ENCODE measurements around the gene XRRA1. TPM values are rescaled to one million over a fixed set of nuclear protein-coding genes. Genes with fewer than 3 reads are reported as not detected.

The XRRA1 gene
- total and polyA plus RNA-seq, 5 donors: 2.4 to 15.2 (median 9.4) TPM

- no peaks in the 10 kb centered on the region for H3K9me3 ChIP-seq (ENCODE audit: control insufficient read depth, low read length)
- H3K27ac ChIP-seq (ENCODE audit: low read length): no peak overlapping the region
- ATAC-seq (no peak), DNase-seq (no peak)
- no peaks in the 10 kb centered on the region for H3K27me3 ChIP-seq (ENCODE audit: control insufficient read depth, insufficient read depth)
- intact Hi-C loops (cut with DNase I): loop anchor here in 2 of 4 donors (5.0 to 10.0 kb wide), 2 partner anchors 100 to 312 kb away; partner anchors contain the start of gene TPBGL (in 1 of the 2)
- H3K4me3 ChIP-seq (ENCODE audit: low read length): no peak overlapping the region
- WGBS: 88% methylated on average over 2 of the region's 2 CpGs
- H3K4me1 ChIP-seq (ENCODE audit: control insufficient read depth, insufficient read depth, low read length): no peaks in the 10 kb centered on the region
These were observed 16.1 kb downstream of the XRRA1 start for GRCh38 chr11:74932797-74933196.

DNA sequence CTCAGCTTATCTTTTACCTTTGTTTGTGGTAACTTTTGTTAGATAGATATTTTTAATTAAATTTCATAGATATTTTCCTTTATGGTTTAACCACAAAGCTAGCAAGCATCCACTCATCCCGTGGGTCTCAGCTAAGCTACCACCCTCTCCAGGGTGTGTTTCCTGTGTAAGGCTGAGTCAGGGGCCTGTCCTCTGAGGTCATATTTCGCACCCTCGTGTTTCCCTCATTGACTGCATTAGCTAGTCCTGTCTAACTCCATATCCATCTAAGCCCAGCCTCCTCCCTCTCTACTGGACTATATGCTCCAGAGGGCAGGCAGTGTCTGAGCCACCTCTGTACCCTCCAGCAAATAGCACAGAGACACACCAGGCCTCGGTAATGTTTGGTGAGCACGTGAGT, 16.7 kb downstream of the XRRA1 start:
- H3K9me3 ChIP-seq (ENCODE audit: control insufficient read depth, low read length): no peaks in the 10 kb centered on the region
- no peaks in the 10 kb centered on the region for H3K4me1 ChIP-seq (ENCODE audit: control insufficient read depth, insufficient read depth, low read length)
- no peak for ATAC-seq
- DNase-seq: no peak
- no peak overlapping the region for H3K27ac ChIP-seq (ENCODE audit: low read length)
- intact Hi-C loops (cut with DNase I): loop anchor here in 2 of 4 donors (5.0 to 10.0 kb wide), 2 partner anchors 100 to 313 kb away; partner anchors contain the start of gene TPBGL (in 1 of the 2)
- no peaks in the 10 kb centered on the region for H3K27me3 ChIP-seq (ENCODE audit: control insufficient read depth, insufficient read depth)
- no peak overlapping the region for H3K4me3 ChIP-seq (ENCODE audit: low read length)
- 78% methylated on average over 5 of the region's 5 CpGs for WGBS

GRCh38 chr11:74929431-74930363, 19.2 kb downstream of the XRRA1 start:
- H3K27me3 ChIP-seq (ENCODE audit: control insufficient read depth, insufficient read depth): no peaks in the 10 kb centered on the region
- ATAC-seq (peak; percentile 85 to 87), DNase-seq (peak in 2 of 3 donors; percentile 53 to 79)
- no peaks in the 10 kb centered on the region for H3K9me3 ChIP-seq (ENCODE audit: control insufficient read depth, low read length)
- H3K27ac ChIP-seq (ENCODE audit: low read length): no peak overlapping the region
- 56% methylated on average over 8 of the region's 8 CpGs for WGBS
- intact Hi-C loops (cut with DNase I): loop anchor here (2.0 to 10.0 kb wide), 4 partner anchors 103 to 318 kb away; partner anchors contain the start of gene TPBGL (in 2 of the 4)
- H3K4me3 ChIP-seq (ENCODE audit: low read length): no peak overlapping the region
- no peaks in the 10 kb centered on the region for H3K4me1 ChIP-seq (ENCODE audit: control insufficient read depth, insufficient read depth, low read length)

DNA sequence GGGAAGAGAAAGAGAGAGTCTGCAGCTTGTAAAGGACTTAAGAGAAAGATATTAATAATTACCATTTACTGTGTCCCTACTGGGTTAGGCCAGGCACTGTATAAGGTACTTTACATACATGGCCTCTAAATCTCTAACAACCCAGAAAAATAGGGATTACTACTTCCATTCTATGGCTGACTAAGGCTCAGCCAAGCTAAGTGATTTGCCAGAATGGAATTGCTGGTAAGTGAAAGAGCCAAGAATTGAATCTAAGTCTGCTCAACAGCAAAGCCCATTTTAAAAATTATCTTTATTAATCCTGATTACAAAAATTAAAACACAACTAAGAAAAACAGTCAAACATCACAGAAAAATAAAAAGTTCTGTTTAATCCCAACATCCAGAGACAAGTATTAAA, 21.4 kb downstream of the XRRA1 start:
- ATAC-seq (no peak), DNase-seq (no peak)
- Histone ChIP-seq H3K4me3 (ENCODE audit: low read length) (no peak overlapping the region), H3K27ac (ENCODE audit: low read length) (no peak overlapping the region), H3K4me1 (ENCODE audit: control insufficient read depth, insufficient read depth, low read length) (no peaks in the 10 kb centered on the region), H3K27me3 (ENCODE audit: control insufficient read depth, insufficient read depth) (no peaks in the 10 kb centered on the region), H3K9me3 (ENCODE audit: control insufficient read depth, low read length) (no peaks in the 10 kb centered on the region)
- intact Hi-C loops (cut with DNase I): loop anchor here in 3 of 4 donors (5.0 to 10.0 kb wide), 3 partner anchors 105 to 320 kb away; partner anchors contain the start of gene TPBGL (in 1 of the 3)

DNA sequence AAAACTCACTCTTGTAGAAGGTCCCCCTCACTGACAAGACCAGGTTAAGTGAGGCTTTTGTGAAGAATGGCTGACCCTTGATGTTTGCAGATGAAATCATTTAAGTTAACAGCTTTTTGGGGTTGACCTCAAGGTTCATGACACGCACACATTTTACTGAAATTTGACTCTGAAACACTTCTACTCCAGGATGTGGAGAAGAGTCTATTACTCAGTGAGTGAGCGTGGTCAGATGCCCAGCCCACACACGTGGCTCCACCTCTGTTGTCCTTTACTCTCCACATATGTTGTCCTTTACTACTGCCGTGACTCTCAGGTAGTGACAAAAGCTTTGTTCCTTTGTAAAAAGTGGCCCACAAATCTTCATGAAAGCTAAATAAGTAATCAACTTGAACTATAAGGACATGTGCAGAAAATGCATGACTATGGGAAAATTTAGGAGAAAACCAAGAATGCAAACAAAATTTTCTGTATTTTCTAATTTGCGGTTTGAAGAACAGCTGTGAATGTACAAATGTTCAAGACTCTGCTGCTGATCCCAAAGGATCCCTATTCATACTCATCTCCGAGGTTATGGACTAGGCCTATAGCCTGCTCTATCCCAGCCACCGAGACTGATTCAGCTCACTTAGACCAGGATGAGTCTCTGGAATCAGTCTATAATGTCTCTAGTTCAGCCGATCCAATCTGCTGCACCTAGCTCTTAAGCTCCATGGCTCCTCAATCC, 22.4 kb downstream of the XRRA1 start:
- Histone ChIP-seq H3K9me3 (ENCODE audit: control insufficient read depth, low read length) (no peaks in the 10 kb centered on the region), H3K27me3 (ENCODE audit: control insufficient read depth, insufficient read depth) (no peaks in the 10 kb centered on the region), H3K4me3 (ENCODE audit: low read length) (no peak overlapping the region), H3K27ac (ENCODE audit: low read length) (no peak overlapping the region), H3K4me1 (ENCODE audit: control insufficient read depth, insufficient read depth, low read length) (no peaks in the 10 kb centered on the region)
- WGBS: 91% methylated on average over 8 of the region's 8 CpGs
- DNase-seq: no peak
- intact Hi-C loops (cut with DNase I): loop anchor here in 3 of 4 donors (5.0 to 10.0 kb wide), 3 partner anchors 106 to 321 kb away; partner anchors contain the start of gene TPBGL (in 1 of the 3)
- ATAC-seq: no peak

DNA sequence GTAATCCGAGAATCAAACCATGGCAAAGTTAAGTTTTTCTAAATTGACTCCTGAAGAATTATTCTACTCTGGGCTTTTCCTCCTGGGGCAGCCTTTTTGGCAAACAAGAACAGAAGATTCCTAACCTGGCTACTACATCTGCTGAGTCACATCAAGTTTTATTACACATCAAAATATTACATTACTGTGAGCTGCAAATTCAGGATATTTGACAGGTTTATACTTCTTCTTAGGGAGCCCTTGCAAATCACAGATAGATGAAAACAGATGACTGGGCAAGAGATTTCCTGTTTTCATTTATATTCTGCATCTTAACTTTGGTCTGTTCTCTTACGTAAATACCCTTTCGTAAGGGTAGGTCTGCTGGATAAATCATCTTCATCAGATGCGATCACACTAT, 23.6 kb downstream of the XRRA1 start:
- no peak overlapping the region for H3K4me3 ChIP-seq (ENCODE audit: low read length)
- WGBS: 91% methylated on average over 4 of the region's 4 CpGs
- intact Hi-C loops (cut with DNase I): loop anchor here in 3 of 4 donors (5.0 to 10.0 kb wide), 3 partner anchors 107 to 322 kb away; partner anchors contain the start of gene TPBGL (in 1 of the 3)
- H3K9me3 ChIP-seq (ENCODE audit: control insufficient read depth, low read length): no peaks in the 10 kb centered on the region
- DNase-seq (no peak), ATAC-seq (no peak)
- H3K4me1 ChIP-seq (ENCODE audit: control insufficient read depth, insufficient read depth, low read length): no peaks in the 10 kb centered on the region
- no peaks in the 10 kb centered on the region for H3K27me3 ChIP-seq (ENCODE audit: control insufficient read depth, insufficient read depth)
- H3K27ac ChIP-seq (ENCODE audit: low read length): no peak overlapping the region

DNA sequence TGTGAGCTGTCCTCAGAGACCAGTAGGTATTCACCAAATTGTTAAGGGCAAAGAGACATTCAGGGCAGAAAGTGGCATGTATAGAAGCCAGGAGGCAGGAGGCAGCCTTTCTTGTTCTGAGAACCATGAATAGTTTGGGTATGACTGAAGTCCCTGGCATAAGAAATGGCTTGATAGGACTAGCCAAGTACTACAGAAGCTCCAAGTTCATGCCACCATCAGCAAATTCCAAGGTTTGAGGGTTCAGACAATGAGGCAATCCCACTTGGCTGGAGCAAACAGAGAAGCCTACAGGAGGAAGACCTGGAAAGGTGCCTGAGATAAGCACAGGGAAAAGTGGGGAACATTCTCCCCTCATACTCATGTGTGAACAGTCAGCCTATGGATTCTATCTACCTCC, 25.8 kb downstream of the XRRA1 start:
- ATAC-seq (no peak), DNase-seq (no peak)
- intact Hi-C loops (cut with DNase I): loop anchor here in 1 of 4 donors (10.0 kb wide), 1 partner anchor 322 kb away; the partner anchor contains the start of gene TPBGL
- Histone ChIP-seq H3K9me3 (ENCODE audit: control insufficient read depth, low read length) (no peaks in the 10 kb centered on the region), H3K4me3 (ENCODE audit: low read length) (no peak overlapping the region), H3K4me1 (ENCODE audit: control insufficient read depth, insufficient read depth, low read length) (no peaks in the 10 kb centered on the region), H3K27me3 (ENCODE audit: control insufficient read depth, insufficient read depth) (no peaks in the 10 kb centered on the region), H3K27ac (ENCODE audit: low read length) (no peak overlapping the region)

DNA sequence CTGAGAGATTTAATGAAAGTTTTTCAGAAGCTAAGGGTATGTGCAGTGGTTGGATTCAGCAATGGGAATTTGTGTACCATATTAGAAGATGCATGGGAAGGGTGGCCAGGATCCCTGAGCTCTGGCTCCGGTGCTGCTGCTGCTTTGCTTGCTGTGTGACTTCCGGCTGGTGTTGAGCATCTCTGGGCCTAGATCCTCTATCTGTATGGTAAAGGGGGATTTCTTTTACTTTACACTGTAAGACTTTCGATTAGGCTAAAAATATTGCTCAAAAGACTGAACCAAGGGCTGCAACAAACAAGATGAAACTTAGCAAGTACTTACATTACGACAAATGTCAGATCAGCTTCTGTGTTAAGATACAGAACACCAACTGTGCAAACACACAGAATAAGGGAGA, 39.1 kb downstream of the XRRA1 start:
- Histone ChIP-seq H3K27me3 (ENCODE audit: control insufficient read depth, insufficient read depth) (no peaks in the 10 kb centered on the region), H3K4me1 (ENCODE audit: control insufficient read depth, insufficient read depth, low read length) (no peaks in the 10 kb centered on the region), H3K4me3 (ENCODE audit: low read length) (no peak overlapping the region), H3K27ac (ENCODE audit: low read length) (no peak overlapping the region), H3K9me3 (ENCODE audit: control insufficient read depth, low read length) (no peaks in the 10 kb centered on the region)
- ATAC-seq (no peak), DNase-seq (no peak)
- WGBS: 92% methylated on average over 4 of the region's 4 CpGs
- intact Hi-C loops (cut with DNase I): no loop called here

DNA sequence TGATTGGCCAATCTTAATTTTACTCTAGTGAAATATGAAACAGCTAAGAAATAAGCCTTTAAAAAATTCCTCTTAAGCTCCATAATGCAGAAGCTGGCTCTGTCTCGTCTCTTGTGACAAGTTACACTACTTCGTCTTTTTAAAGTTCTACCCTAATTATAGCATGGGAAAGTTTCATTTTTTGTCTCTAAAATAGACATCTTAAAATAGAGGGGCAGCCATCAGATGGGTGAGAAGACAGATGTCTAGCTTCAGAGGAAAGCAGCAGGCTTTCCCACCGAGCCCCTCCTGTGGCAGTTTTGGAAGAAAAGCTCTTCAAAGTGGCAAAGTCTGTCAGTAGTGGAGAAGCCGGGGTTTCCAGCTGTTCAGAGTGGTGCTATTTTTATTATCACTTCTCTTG, 39.5 kb downstream of the XRRA1 start:
- 53% methylated on average over 4 of the region's 4 CpGs for WGBS
- H3K27ac ChIP-seq (ENCODE audit: low read length): no peak overlapping the region
- H3K4me3 ChIP-seq (ENCODE audit: low read length): no peak overlapping the region
- intact Hi-C loops (cut with DNase I): no loop called here
- no peaks in the 10 kb centered on the region for H3K27me3 ChIP-seq (ENCODE audit: control insufficient read depth, insufficient read depth)
- H3K4me1 ChIP-seq (ENCODE audit: control insufficient read depth, insufficient read depth, low read length): no peaks in the 10 kb centered on the region
- ATAC-seq (no peak), DNase-seq (no peak)
- H3K9me3 ChIP-seq (ENCODE audit: control insufficient read depth, low read length): no peaks in the 10 kb centered on the region

DNA sequence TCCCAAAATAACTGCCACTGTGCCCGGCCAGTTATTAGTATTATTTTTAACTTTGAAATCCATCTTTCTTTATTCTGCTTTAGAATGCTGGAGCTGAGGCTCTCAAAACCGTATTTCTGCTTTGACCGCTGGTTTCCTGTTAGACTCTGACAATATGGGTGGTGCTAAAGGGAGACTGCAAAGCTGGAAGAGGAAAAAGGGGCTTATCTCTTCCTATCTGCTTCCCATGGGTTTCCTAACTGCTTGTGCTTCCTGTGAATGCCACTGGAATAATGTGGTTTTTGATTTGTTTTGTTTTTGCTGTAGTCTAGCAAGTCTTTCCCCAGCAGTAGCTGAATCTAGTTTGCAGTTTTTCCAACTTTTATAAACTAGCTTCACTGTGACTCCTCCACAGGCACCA, 43.6 kb downstream of the XRRA1 start:
- H3K4me3 ChIP-seq (ENCODE audit: low read length): no peak overlapping the region
- WGBS: 31% methylated on average over 3 of the region's 3 CpGs
- DNase-seq (no peak), ATAC-seq (peak; percentile 61 to 64)
- no peaks in the 10 kb centered on the region for H3K9me3 ChIP-seq (ENCODE audit: control insufficient read depth, low read length)
- peak overlapping the region; percentile 24 for H3K27ac ChIP-seq (ENCODE audit: low read length)
- H3K4me1 ChIP-seq (ENCODE audit: control insufficient read depth, insufficient read depth, low read length): no peaks in the 10 kb centered on the region
- intact Hi-C loops (cut with DNase I): no loop called here
- no peaks in the 10 kb centered on the region for H3K27me3 ChIP-seq (ENCODE audit: control insufficient read depth, insufficient read depth)

DNA sequence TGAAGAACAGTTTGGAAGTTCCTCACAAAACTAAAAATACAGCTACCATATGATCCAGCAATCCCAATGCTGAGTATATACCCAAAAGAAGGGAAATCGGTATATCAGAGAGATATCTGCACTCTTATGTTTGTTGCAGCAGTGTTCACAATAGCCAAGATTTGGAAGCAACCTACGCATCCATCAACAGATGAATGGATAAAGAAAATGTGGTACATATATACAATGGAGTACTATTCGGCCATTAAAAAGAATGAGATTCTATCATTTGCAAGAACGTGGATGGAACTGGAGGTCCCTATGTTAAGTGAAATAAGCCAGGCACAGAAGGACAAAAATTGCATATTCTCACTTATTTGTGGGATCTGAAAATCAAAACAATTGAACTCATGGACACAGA, 46.5 kb downstream of the XRRA1 start:
- Histone ChIP-seq H3K4me1 (ENCODE audit: control insufficient read depth, insufficient read depth, low read length) (no peaks in the 10 kb centered on the region), H3K4me3 (ENCODE audit: low read length) (no peak overlapping the region), H3K27ac (ENCODE audit: low read length) (no peak overlapping the region), H3K9me3 (ENCODE audit: control insufficient read depth, low read length) (no peaks in the 10 kb centered on the region), H3K27me3 (ENCODE audit: control insufficient read depth, insufficient read depth) (no peaks in the 10 kb centered on the region)
- intact Hi-C loops (cut with DNase I): no loop called here
- 98% methylated on average over 4 of the region's 4 CpGs for WGBS
- DNase-seq (no peak), ATAC-seq (no peak)

All from right cardiac atrium (tissue), 5 donors.